Smooth muscle cell (in vitro differentiated cells): Measurements from ENCODE around the gene DHRS1. TPM values are rescaled to one million over a fixed set of nuclear protein-coding genes. Genes with fewer than 3 reads are reported as not detected.

Source experiments
- DNase-seq: peaks from one replicate; lab custom pipeline; 2025; ENCODE audit not compliant: unreplicated experiment; lab: John Stamatoyannopoulos, UW
- H2AFZ ChIP-seq: fragments of 200-600 bp; sonication (generic); 2 replicates; pipeline ENCODE4 v1.6.0; 2016; ENCODE audit warnings: antibody characterized with exemption, low read depth, mild to moderate bottlenecking
- H3F3A ChIP-seq: fragments of 200-600 bp; sonication (generic); 2 replicates; pipeline ENCODE4 v1.6.0; 2017; ENCODE audit warnings: antibody characterized with exemption, low read depth
- H3K27ac ChIP-seq: fragments of 200-600 bp; sonication (generic); 2 replicates; pipeline ENCODE4 v1.5.1; 2016; ENCODE audit warnings: low read depth, mild to moderate bottlenecking
- H3K27me3 ChIP-seq: fragments of 200-600 bp; sonication (generic); 2 replicates; pipeline ENCODE4 v1.6.1; 2016; ENCODE audit warnings: low read depth, mild to moderate bottlenecking
- H3K36me3 ChIP-seq: fragments of 200-600 bp; sonication (generic); 2 replicates; pipeline ENCODE4 v1.5.1; 2016; ENCODE audit warnings: low read depth
- H3K4me1 ChIP-seq: fragments of 200-600 bp; sonication (generic); 2 replicates; pipeline ENCODE4 v1.5.1; 2016; ENCODE audit warnings: low read depth
- H3K4me2 ChIP-seq: fragments of 200-600 bp; sonication (generic); 2 replicates; pipeline ENCODE4 v1.6.0; 2016; ENCODE audit warnings: mild to moderate bottlenecking
- H3K4me3 ChIP-seq: fragments of 200-600 bp; sonication (generic); 2 replicates; pipeline ENCODE4 v1.5.1; 2016; ENCODE audit warnings: mild to moderate bottlenecking
- H3K79me2 ChIP-seq: fragments of 200-600 bp; sonication (generic); 2 replicates; pipeline ENCODE4 v1.6.0; 2016; ENCODE audit warnings: low read depth, mild to moderate bottlenecking
- H3K9ac ChIP-seq: fragments of 200-600 bp; sonication (generic); 2 replicates; pipeline ENCODE4 v1.6.0; 2016; ENCODE audit warnings: low read depth
- H3K9me3 ChIP-seq: fragments of 200-600 bp; sonication (generic); replicated peaks from 2 replicates; pipeline ENCODE4 v1.5.1; 2016; ENCODE audit warnings: low read depth
- H4K20me1 ChIP-seq: fragments of 200-600 bp; sonication (generic); 2 replicates; pipeline ENCODE4 v1.6.0; 2016; ENCODE audit warnings: low read depth
- WGBS: methylation state at CpG from one replicate; pipeline ENCODE4 v1.1.7; 2016; ENCODE audit warnings: low lambda C conversion rate; 5-methylcytosine and 5-hydroxymethylcytosine counted together
- polyA plus RNA-seq: library from polyadenylated mRNA; unstranded; fragments of >200 nt; fragmentation: Nextera tagmentation; extraction: Ambion mirVana; gene quantifications from 2 replicates; pipeline ENCODE4 v1.2.1, GENCODE V29; 2016
- total RNA-seq: library from RNA; depleted of rRNA; stranded (reverse); fragments of >200 nt; gene quantifications from 2 replicates; pipeline ENCODE4 v1.2.3, GENCODE V29; 2014
- TF ChIP-seq, protein P1 (sequence below): fragments of 200-600 bp; sonication (generic); IDR thresholded peaks from 2 replicates; pipeline ENCODE4 v1.5.1; 2017; ENCODE audit warnings: borderline replicate concordance, mild to moderate bottlenecking, antibody characterized with exemption; ENCODE audit not compliant: insufficient read depth, poor library complexity, severe bottlenecking

Gene DHRS1
- total and polyA plus RNA-seq, 2 experiments from 2014 or later = 22.5 to 25.2 TPM

DNA sequence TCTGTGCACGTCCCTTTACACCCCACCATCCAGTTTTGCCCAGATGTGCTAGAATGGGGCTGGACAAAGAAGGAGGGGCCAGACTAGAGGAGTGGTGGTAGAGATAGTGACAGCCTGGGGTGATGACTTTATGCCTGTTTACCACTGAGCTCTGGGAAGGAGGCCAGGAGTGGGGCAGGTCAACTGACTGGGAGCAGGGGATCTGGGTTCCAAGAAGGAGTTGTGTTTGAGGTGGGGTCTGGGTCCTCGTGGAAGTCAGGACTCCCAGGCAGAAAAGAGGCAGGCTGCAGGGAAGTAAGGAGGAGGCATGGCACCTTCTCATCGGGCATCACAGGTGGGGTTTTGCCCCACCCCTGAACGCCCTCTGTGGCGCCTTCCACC, 10.7 kb upstream of the DHRS1 start:
- 94% methylated on average over 5 of the region's 5 CpGs for WGBS
- no peaks in the 10 kb centered on the region for H3K36me3 ChIP-seq
- H3K27ac ChIP-seq = no peak overlapping the region
- no peaks in the 10 kb centered on the region for H3K4me1 ChIP-seq
- TF ChIP-seq, protein P1, sequence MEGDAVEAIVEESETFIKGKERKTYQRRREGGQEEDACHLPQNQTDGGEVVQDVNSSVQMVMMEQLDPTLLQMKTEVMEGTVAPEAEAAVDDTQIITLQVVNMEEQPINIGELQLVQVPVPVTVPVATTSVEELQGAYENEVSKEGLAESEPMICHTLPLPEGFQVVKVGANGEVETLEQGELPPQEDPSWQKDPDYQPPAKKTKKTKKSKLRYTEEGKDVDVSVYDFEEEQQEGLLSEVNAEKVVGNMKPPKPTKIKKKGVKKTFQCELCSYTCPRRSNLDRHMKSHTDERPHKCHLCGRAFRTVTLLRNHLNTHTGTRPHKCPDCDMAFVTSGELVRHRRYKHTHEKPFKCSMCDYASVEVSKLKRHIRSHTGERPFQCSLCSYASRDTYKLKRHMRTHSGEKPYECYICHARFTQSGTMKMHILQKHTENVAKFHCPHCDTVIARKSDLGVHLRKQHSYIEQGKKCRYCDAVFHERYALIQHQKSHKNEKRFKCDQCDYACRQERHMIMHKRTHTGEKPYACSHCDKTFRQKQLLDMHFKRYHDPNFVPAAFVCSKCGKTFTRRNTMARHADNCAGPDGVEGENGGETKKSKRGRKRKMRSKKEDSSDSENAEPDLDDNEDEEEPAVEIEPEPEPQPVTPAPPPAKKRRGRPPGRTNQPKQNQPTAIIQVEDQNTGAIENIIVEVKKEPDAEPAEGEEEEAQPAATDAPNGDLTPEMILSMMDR = no peak
- no peaks in the 10 kb centered on the region for H4K20me1 ChIP-seq
- H3K9ac ChIP-seq = no peak overlapping the region
- no peaks in the 10 kb centered on the region for H3K79me2 ChIP-seq
- H3K27me3 ChIP-seq = no peaks in the 10 kb centered on the region
- no peaks in the 10 kb centered on the region for H3F3A ChIP-seq
- no peak overlapping the region for H3K4me2 ChIP-seq
- no peaks in the 10 kb centered on the region for H3K9me3 ChIP-seq
- no peak for DNase-seq
- H3K4me3 ChIP-seq = no peak overlapping the region
- no peak overlapping the region for H2AFZ ChIP-seq

DNA sequence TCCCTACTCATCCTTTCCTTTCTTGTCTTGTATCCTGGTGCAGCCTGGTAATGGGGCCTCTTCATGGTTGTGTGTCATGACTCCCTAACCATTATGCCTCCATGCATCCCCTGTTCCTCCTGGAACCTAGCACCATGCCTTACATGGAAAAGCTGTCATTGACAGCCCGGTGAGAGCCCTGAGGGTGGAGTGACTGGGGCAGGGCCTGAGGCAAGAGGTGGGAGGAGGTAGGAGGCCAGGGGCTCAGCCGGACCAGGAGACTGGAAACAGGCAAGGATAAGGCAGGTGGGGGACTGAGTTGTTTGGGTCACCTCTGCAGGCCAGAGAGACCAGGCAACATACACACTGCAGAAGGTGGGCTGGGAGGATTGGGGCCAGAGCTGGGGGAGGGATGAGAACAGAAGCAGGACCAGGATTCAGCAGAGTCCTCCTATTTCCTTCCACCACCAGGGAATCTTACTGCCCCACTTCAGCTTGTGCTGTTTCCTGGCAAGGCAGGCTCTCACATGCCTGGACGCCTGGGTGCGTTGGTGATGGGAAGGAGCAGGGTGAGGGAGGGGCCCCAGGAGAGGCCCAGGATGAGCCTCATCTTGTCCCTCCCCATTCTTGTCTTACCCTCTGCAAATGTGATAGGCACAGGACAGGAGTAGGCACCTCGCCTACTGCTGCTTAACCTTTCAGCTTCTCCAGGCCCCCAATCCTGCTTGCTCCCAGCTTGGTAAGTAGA, 10.1 kb upstream of the DHRS1 start, which contains the start of gene LTB4R2:
TSS of gene LTB4R2 (plus strand) at position 603 of the 727 bp plus-strand sequence. CDS start 525 bp downstream, outside the sequence.
- Histone ChIP-seq H3K9me3 (no peaks in the 10 kb centered on the region), H3K27ac (no peak within 1 kb of the TSS), H3K4me3 (no peak within 1 kb of the TSS), H3K36me3 (no peaks in the 10 kb centered on the region), H3K4me2 (no peak within 1 kb of the TSS), H3K79me2 (no peaks in the 10 kb centered on the region), H3K4me1 (no peaks in the 10 kb centered on the region), H3F3A (no peaks in the 10 kb centered on the region), H3K9ac (no peak within 1 kb of the TSS), H2AFZ (no peak within 1 kb of the TSS), H4K20me1 (no peaks in the 10 kb centered on the region), H3K27me3 (no peaks in the 10 kb centered on the region)
- no peak for DNase-seq
- 87% methylated on average over 5 of the region's 5 CpGs for WGBS
- TF ChIP-seq, protein P1 = no peak

DNA sequence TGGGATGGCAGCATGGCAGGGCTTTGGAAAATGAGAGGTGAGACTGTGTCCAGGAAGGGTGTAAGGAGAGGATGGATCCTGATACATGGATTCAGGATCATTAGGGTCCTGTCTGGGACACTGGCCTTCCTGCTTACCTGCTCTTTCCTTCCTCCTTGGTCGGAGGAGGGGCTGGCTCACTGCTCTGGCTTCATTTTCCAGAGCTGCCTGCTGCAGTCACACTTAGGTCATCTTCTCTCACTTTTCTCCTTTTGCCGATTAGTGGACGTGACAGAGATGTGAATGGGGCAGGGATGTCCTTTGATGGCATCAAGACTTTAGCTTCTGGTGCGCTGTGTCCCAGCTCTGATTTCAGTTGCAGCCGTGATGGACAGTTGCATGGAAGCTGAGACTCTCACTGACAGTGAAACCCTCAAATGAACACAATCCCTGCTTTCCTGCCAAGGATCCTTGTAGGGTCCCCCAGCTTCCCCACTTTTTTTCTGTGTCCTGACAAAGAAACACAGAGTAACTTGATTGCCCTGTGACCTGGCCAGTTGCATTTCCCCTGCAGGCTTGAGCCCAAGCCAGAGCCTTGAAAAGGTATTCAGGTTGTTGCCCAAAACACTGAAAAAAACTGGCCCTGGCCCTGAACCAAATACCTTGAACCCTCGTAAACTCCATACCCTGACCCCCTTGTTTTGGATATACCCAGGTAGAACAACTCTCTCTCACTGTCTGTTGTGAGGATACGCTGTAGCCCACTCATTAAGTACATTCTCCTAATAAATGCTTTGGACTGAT, 9.0 kb upstream of the DHRS1 start:
- Histone ChIP-seq H3K79me2 (no peaks in the 10 kb centered on the region), H2AFZ (no peak overlapping the region), H3K27me3 (no peaks in the 10 kb centered on the region), H4K20me1 (no peaks in the 10 kb centered on the region), H3K4me3 (no peak overlapping the region), H3F3A (no peaks in the 10 kb centered on the region), H3K4me2 (no peak overlapping the region), H3K36me3 (no peaks in the 10 kb centered on the region), H3K9ac (no peak overlapping the region), H3K9me3 (no peaks in the 10 kb centered on the region), H3K4me1 (no peaks in the 10 kb centered on the region), H3K27ac (no peak overlapping the region)
- no peak for DNase-seq
- 91% methylated on average over 7 of the region's 7 CpGs for WGBS
- TF ChIP-seq, protein P1 = no peak
